Astrocyte of the spinal cord (primary cell): Measurements from ENCODE around the gene SEMA5B.

ENCODE experiments used
- DNase-seq: peaks from one replicate; pipeline ENCODE4 v3.0.0; 2011; ENCODE audit warnings: low read depth, low spot score
- H3K4me3 ChIP-seq: 2 replicates; pipeline ENCODE4 v1.5.1; 2011; ENCODE audit warnings: low read depth, mild to moderate bottlenecking, low read length, moderate library complexity
- in situ Hi-C: cut with HindIII; loops from 2 replicates; pipeline ENCODE4 v1.10.0; 2017; ENCODE audit warnings: low sequenced_read_pairs
- TF ChIP-seq, protein P1 (sequence below): IDR thresholded peaks from 2 replicates; pipeline ENCODE4 v1.5.1; 2012; ENCODE audit warnings: low read depth, mild to moderate bottlenecking, low read length, inconsistent platforms

Gene SEMA5B

DNA sequence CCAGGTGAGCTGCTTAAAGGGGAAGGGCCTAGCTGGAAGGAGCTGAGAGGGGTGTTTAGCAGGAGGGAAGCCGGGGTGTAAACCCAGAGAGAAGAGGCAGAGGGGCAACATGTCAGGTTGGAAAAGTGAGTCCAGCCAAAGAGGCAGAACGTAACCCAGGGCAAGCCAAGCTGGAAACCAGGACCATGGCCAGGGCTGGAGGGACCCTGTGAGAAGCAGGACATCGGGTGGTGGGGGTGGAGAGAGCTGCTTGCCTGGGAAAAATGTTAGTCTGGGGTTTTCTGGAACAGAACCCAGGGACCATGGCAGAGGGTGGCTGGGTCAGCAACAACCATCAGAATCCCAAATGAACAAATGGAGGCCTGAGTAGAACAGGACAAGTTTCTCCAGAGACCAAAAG, 32.6 kb downstream of the SEMA5B start:
- TF ChIP-seq, protein P1, sequence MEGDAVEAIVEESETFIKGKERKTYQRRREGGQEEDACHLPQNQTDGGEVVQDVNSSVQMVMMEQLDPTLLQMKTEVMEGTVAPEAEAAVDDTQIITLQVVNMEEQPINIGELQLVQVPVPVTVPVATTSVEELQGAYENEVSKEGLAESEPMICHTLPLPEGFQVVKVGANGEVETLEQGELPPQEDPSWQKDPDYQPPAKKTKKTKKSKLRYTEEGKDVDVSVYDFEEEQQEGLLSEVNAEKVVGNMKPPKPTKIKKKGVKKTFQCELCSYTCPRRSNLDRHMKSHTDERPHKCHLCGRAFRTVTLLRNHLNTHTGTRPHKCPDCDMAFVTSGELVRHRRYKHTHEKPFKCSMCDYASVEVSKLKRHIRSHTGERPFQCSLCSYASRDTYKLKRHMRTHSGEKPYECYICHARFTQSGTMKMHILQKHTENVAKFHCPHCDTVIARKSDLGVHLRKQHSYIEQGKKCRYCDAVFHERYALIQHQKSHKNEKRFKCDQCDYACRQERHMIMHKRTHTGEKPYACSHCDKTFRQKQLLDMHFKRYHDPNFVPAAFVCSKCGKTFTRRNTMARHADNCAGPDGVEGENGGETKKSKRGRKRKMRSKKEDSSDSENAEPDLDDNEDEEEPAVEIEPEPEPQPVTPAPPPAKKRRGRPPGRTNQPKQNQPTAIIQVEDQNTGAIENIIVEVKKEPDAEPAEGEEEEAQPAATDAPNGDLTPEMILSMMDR, result no peak
- no peak overlapping the region for H3K4me3 ChIP-seq
- in situ Hi-C loops, result no loop called here
- DNase-seq, result no peak

DNA sequence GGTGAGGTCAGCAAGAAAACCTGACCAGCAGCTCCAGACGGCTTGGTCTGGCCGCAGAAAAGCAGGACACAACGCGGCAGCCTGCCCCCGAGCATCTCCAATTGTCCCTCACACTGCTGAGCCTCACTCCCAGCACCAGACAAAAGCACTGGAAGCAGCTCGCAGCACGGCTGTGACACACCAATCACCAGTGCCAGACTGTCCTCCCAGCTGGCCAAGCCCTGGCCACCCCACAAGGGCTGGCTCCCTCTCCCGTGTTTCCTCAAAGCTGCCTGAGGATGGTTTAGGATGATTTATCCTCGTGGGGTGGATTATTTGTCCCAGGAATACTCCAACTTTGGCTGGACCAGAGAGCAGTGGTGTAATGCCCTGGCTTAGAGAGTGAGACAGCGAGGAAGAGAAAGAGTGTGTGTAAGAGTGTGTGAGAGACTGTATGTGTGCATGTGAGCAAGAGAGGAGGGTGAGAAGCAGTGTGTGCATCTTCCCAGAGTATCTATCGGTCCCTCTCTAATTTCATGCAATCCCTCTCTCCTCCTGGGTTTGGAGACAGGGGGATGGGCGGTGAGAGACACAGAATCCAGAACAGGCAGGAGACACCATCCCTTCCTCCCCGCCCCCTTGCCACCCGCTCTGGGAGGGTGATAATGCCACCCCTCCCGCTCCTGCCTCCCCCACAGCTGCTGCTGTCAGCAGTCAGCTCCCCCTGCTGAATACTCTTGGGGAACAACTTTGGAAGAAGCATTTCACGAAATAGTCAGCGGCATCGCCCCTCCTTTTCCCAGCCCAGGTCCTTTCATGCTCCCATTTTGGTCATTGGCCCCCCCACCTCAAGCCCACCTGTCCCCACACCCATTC, 34.2 kb downstream of the SEMA5B start:
- in situ Hi-C loops, result no loop called here
- no peak for DNase-seq
- no peak overlapping the region for H3K4me3 ChIP-seq
- TF ChIP-seq, protein P1, result no peak

DNA sequence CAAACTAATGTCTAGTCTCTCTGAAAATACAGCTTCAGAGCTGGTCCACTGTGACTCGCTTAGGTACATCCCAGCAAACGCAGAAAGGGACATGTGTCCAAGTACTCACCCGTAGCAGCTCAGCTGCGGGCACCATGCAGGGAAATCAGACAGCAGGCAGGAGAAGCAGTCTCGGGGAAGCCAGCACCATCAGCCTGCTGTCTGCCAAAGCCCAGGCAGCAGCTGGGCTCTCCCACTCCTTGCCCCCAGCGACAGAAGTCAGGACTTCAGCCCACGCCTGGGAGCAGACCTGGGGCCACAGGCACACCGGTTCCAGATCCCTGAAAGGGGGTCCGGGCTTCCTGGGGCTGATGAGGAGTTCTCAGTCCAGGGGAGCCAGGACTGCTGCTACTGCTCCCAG, 34.9 kb downstream of the SEMA5B start:
- no peak overlapping the region for H3K4me3 ChIP-seq
- no peak for DNase-seq
- in situ Hi-C loops, result no loop called here
- TF ChIP-seq, protein P1, result no peak

DNA sequence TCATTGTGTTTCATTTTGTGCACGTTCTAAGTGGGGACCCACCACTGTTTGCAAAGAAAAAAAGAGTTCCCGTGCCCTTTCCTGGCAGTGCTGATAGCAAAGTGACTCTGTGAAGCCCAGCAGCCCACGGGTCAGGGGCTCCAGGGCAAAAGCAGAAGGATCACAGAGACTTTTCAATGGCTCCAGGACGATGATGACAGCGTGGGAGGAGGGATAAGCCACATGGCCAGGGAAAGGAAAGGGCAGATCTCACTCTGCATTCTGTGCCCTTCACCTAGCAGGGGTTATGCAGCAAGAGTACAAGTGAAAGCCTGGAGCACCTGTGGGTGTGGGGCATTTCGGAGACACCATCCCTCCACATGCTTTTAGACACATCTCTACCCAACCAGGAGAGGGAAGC, 35.4 kb downstream of the SEMA5B start:
- no peak for DNase-seq
- TF ChIP-seq, protein P1, result no peak
- in situ Hi-C loops, result no loop called here
- no peak overlapping the region for H3K4me3 ChIP-seq

DNA sequence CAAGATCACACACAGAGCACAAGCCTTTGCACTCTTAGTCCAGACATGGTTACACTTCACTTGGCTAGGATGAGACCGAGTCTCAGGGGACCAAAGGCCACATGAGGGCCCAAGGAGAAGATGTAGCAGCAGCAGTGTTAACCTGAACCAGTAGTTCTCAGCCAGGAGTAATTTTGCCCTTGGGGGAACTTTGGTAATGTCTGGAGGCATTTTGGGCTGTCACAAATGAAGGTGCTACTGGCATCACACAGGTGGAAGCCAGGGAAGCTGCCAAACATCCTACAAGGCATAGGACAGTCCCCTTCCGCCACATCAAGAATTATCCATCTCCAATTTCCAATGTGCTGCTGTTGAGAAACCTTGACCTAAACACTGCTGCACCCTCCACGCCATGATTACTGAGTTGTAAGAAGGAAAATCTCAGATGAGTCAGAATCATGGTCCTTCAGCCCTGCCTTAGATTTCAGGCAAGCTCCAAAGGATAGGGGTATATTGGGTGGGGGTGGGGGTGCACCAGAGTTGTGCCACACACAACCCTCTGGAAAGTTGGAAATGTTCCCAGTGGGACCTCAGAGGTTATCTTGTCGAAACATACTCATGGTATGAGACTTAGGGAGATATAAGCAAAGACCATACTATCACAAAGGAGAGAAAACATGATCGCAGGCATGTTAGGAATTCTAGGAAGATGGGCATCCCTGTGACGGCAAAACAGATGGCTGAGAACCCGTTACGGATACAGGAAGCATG, 36.2 kb downstream of the SEMA5B start:
- in situ Hi-C loops, result no loop called here
- no peak for DNase-seq
- TF ChIP-seq, protein P1, result no peak
- H3K4me3 ChIP-seq, result no peak overlapping the region

DNA sequence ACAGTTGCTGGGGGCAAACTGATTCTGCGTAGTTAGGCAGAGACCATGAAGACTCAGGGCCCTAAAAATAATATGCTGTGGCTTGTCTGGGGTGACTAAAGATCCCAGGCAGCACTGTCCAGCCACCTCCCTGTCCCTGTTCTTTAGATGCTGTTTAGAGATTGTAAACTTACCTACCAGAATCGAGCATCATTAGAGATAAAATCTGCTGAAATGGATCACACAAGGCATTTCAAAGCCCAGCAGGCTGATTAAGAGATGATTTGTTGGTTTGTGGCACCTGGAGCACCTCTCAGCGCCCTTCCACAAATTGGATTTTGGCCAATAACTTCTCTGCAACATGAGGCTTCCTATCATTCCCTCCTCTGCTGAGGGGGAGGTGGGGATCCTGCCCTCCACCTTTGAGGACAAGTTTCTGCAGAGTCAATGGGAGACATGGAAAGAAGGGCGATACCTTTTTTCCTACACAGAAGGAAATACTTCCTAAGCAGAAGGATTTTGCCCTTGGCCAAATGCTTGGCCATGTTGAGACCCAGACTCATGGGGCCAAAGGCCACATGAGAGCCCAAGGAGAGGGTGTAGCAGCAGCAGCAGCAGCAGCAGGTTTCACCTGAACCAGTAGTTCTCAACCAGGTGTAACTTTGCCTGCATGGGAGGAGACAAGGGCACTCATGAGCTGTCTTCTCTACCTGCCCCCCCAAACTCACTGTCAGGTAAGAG, 37.5 kb downstream of the SEMA5B start:
- no peak for DNase-seq
- no peak overlapping the region for H3K4me3 ChIP-seq
- in situ Hi-C loops, result no loop called here
- TF ChIP-seq, protein P1, result no peak
